ENCODE results near the gene PAK4. TPM values are rescaled to one million over a fixed set of nuclear protein-coding genes. Genes with fewer than 3 reads are reported as not detected.
A peak's percentile ranks its signal among the peaks of the same experiment; 100 is the strongest.

The PAK4 gene
- polyA plus RNA-seq, 2 donors, result 39.8 to 43.1 TPM

DNA sequence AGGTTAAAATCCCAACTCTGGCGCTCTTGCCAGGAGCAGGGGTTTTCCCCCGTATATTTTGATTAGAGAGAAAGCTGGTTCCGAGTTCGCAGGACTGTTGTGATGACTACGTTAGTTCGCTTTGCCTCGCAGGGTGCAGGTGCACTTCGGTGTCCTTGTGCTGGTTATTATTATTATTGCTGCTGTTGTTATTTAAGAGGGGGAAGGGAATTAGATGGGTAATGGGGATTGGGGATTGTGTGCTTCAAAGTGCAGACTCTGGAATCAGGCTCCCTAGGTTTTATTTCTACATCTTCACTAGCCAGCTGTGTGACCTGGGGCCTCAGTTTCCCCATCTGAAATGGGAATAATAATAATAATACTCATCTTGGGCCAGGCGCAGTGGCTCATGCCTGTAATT lies 26.2 kb upstream of the PAK4 start:
- no peak overlapping the region for H3K4me3 ChIP-seq (ENCODE audit: low read depth in 1 of 2, low read length in 2 of 2)
- WGBS, 2 donors, result 30 to 36% methylated on average over 9 of the region's 9 CpGs
- H3K27me3 ChIP-seq (ENCODE audit: control insufficient read depth in 1 of 2, insufficient read depth in 2 of 2, low read length in 2 of 2), result peaks cover 0 to 5% of the 10 kb centered on the region in 2 donors
- no peaks in the 10 kb centered on the region for H3K36me3 ChIP-seq (ENCODE audit: control insufficient read depth in 2 of 2, insufficient read depth in 2 of 2, low read length in 1 of 2)
- H3K27ac ChIP-seq (ENCODE audit: low read depth in 2 of 2, low read length in 1 of 2), result no peak overlapping the region
- H3K9me3 ChIP-seq (ENCODE audit: control insufficient read depth in 2 of 2, insufficient read depth in 1 of 2, low read depth in 1 of 2, low read length in 1 of 2), result no peaks in the 10 kb centered on the region
- H3K4me1 ChIP-seq (ENCODE audit: control insufficient read depth in 2 of 2, insufficient read depth in 2 of 2, low read length in 1 of 2), result no peaks in the 10 kb centered on the region

DNA sequence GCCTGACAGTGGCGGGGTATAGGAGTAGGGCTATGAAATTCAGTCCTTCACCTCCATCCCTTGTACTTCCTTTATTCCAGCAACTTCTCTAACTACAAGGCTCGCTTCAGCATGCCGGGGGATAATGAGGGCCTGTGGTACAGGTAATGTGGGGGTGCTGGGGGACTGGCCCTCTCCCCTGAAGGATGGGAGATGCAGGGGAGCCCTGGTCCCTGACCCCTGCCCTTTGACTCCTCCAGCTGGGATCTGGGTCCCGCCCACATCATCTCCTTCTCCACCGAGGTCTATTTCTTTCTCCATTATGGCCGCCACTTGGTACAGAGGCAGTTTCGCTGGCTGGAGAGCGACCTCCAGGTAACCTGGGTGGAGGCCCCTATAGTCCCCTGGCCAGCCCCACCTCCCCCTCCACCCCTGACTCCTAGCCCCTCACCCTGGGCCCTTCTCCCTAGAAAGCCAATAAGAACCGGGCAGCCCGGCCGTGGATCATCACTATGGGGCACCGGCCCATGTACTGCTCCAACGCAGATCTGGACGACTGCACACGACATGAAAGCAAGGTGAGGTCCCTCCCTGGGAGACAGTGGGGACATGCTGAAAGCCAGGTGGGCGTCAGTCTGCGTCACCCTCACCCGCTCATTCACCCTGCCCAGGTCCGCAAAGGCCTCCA lies 25.0 kb upstream of the PAK4 start:
- peaks cover 0 to 5% of the 10 kb centered on the region in 2 donors for H3K27me3 ChIP-seq (ENCODE audit: control insufficient read depth in 1 of 2, insufficient read depth in 2 of 2, low read length in 2 of 2)
- WGBS, 2 donors, result 90 to 91% methylated on average over 19 of the region's 19 CpGs
- no peak overlapping the region for H3K27ac ChIP-seq (ENCODE audit: low read depth in 2 of 2, low read length in 1 of 2)

GRCh38 chr19:39103151-39103550 lies 22.4 kb upstream of the PAK4 start:
- Histone ChIP-seq H3K27ac (ENCODE audit: low read depth in 2 of 2, low read length in 1 of 2) (no peak overlapping the region), H3K4me1 (ENCODE audit: control insufficient read depth in 2 of 2, insufficient read depth in 2 of 2, low read length in 1 of 2) (no peaks in the 10 kb centered on the region), H3K4me3 (ENCODE audit: low read depth in 1 of 2, low read length in 2 of 2) (no peak overlapping the region), H3K36me3 (ENCODE audit: control insufficient read depth in 2 of 2, insufficient read depth in 2 of 2, low read length in 1 of 2) (no peaks in the 10 kb centered on the region), H3K9me3 (ENCODE audit: control insufficient read depth in 2 of 2, insufficient read depth in 1 of 2, low read depth in 1 of 2, low read length in 1 of 2) (no peaks in the 10 kb centered on the region), H3K27me3 (ENCODE audit: control insufficient read depth in 1 of 2, insufficient read depth in 2 of 2, low read length in 2 of 2) (peaks cover 0 to 5% of the 10 kb centered on the region in 2 donors)
- WGBS, 2 donors, result 44 to 64% methylated on average over 5 of the region's 5 CpGs

More for the DNA sequence above, 25.0 kb upstream of the PAK4 start:
- Histone ChIP-seq H3K4me3 (ENCODE audit: low read depth in 1 of 2, low read length in 2 of 2) (no peak overlapping the region), H3K9me3 (ENCODE audit: control insufficient read depth in 2 of 2, insufficient read depth in 1 of 2, low read depth in 1 of 2, low read length in 1 of 2) (no peaks in the 10 kb centered on the region), H3K36me3 (ENCODE audit: control insufficient read depth in 2 of 2, insufficient read depth in 2 of 2, low read length in 1 of 2) (no peaks in the 10 kb centered on the region), H3K4me1 (ENCODE audit: control insufficient read depth in 2 of 2, insufficient read depth in 2 of 2, low read length in 1 of 2) (no peaks in the 10 kb centered on the region)

- no peaks in the 10 kb centered on the region for H3K4me1 ChIP-seq (ENCODE audit: control insufficient read depth in 2 of 2, insufficient read depth in 2 of 2, low read length in 1 of 2)
- 56 to 67% methylated on average over 5 of the region's 5 CpGs for WGBS, 2 donors
- no peak overlapping the region for H3K27ac ChIP-seq (ENCODE audit: low read depth in 2 of 2, low read length in 1 of 2)
- H3K27me3 ChIP-seq (ENCODE audit: control insufficient read depth in 1 of 2, insufficient read depth in 2 of 2, low read length in 2 of 2), result peaks cover 0 to 1% of the 10 kb centered on the region in 2 donors
- H3K36me3 ChIP-seq (ENCODE audit: control insufficient read depth in 2 of 2, insufficient read depth in 2 of 2, low read length in 1 of 2), result no peaks in the 10 kb centered on the region
- no peaks in the 10 kb centered on the region for H3K9me3 ChIP-seq (ENCODE audit: control insufficient read depth in 2 of 2, insufficient read depth in 1 of 2, low read depth in 1 of 2, low read length in 1 of 2)
- no peak overlapping the region for H3K4me3 ChIP-seq (ENCODE audit: low read depth in 1 of 2, low read length in 2 of 2)
These were observed 21.4 kb upstream of the PAK4 start for GRCh38 chr19:39104186-39104596.

GRCh38 chr19:39106194-39106593 lies 19.4 kb upstream of the PAK4 start:
- no peaks in the 10 kb centered on the region for H3K36me3 ChIP-seq (ENCODE audit: control insufficient read depth in 2 of 2, insufficient read depth in 2 of 2, low read length in 1 of 2)
- H3K9me3 ChIP-seq (ENCODE audit: control insufficient read depth in 2 of 2, insufficient read depth in 1 of 2, low read depth in 1 of 2, low read length in 1 of 2), result no peaks in the 10 kb centered on the region
- no peak overlapping the region for H3K4me3 ChIP-seq (ENCODE audit: low read depth in 1 of 2, low read length in 2 of 2)
- H3K27ac ChIP-seq (ENCODE audit: low read depth in 2 of 2, low read length in 1 of 2), result no peak overlapping the region
- H3K27me3 ChIP-seq (ENCODE audit: control insufficient read depth in 1 of 2, insufficient read depth in 2 of 2, low read length in 2 of 2), result no peaks in the 10 kb centered on the region
- H3K4me1 ChIP-seq (ENCODE audit: control insufficient read depth in 2 of 2, insufficient read depth in 2 of 2, low read length in 1 of 2), result no peaks in the 10 kb centered on the region
- WGBS, 2 donors, result 48 to 63% methylated on average over 7 of the region's 7 CpGs

- H3K27me3 ChIP-seq (ENCODE audit: control insufficient read depth in 1 of 2, insufficient read depth in 2 of 2, low read length in 2 of 2), result no peaks in the 10 kb centered on the region
- H3K36me3 ChIP-seq (ENCODE audit: control insufficient read depth in 2 of 2, insufficient read depth in 2 of 2, low read length in 1 of 2), result no peaks in the 10 kb centered on the region
- peaks cover 0 to 3% of the 10 kb centered on the region in 2 donors for H3K9me3 ChIP-seq (ENCODE audit: control insufficient read depth in 2 of 2, insufficient read depth in 1 of 2, low read depth in 1 of 2, low read length in 1 of 2)
- peaks cover 6 to 7% of the 10 kb centered on the region in 2 donors for H3K4me1 ChIP-seq (ENCODE audit: control insufficient read depth in 2 of 2, insufficient read depth in 2 of 2, low read length in 1 of 2)
- no peak overlapping the region for H3K4me3 ChIP-seq (ENCODE audit: low read depth in 1 of 2, low read length in 2 of 2)
- no peak overlapping the region for H3K27ac ChIP-seq (ENCODE audit: low read depth in 2 of 2, low read length in 1 of 2)
These were observed 15.9 kb upstream of the PAK4 start for GRCh38 chr19:39109641-39110040.

DNA sequence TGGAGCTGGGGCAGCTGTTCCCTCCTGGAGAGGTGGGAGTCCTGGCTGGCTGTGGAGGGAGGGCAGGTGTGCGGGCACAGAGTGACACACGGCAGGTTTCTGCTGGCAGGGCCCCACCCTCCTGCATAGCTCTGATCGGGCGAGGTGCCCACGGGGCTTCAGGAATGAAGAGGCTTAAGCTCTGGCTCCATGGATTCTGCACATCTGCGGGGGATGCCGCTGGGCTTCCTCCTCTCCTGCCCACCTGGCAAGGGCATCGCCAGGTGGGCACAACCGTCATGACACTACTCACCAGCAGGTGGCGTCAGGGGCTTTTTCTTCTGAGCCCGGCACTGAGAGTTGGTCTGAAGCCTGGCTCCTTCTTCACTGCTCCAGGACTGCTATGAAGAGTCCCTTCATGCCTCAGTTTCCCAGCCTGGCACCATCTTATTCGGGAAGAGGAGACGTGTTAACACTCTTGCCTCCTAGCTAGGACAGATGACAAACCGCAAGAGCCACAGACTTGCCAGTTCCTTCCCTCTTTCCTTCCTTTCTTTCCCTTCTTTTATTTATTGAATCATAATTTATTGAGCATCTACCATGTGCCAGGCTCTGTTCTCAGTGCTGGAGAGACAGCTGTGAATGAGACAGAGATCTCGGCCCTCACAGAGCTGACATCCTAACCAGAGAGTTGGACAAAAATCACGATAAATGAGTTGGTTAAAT lies 15.2 kb upstream of the PAK4 start:
- H3K36me3 ChIP-seq (ENCODE audit: control insufficient read depth in 2 of 2, insufficient read depth in 2 of 2, low read length in 1 of 2), result no peaks in the 10 kb centered on the region
- H3K4me1 ChIP-seq (ENCODE audit: control insufficient read depth in 2 of 2, insufficient read depth in 2 of 2, low read length in 1 of 2), result peaks cover 6 to 7% of the 10 kb centered on the region in 2 donors
- no peaks in the 10 kb centered on the region for H3K27me3 ChIP-seq (ENCODE audit: control insufficient read depth in 1 of 2, insufficient read depth in 2 of 2, low read length in 2 of 2)
- H3K9me3 ChIP-seq (ENCODE audit: control insufficient read depth in 2 of 2, insufficient read depth in 1 of 2, low read depth in 1 of 2, low read length in 1 of 2), result peaks cover 0 to 3% of the 10 kb centered on the region in 2 donors
- 20 to 23% methylated on average over 16 of the region's 16 CpGs for WGBS, 2 donors
- H3K27ac ChIP-seq (ENCODE audit: low read depth in 2 of 2, low read length in 1 of 2), result no peak overlapping the region
- H3K4me3 ChIP-seq (ENCODE audit: low read depth in 1 of 2, low read length in 2 of 2), result no peak overlapping the region

DNA sequence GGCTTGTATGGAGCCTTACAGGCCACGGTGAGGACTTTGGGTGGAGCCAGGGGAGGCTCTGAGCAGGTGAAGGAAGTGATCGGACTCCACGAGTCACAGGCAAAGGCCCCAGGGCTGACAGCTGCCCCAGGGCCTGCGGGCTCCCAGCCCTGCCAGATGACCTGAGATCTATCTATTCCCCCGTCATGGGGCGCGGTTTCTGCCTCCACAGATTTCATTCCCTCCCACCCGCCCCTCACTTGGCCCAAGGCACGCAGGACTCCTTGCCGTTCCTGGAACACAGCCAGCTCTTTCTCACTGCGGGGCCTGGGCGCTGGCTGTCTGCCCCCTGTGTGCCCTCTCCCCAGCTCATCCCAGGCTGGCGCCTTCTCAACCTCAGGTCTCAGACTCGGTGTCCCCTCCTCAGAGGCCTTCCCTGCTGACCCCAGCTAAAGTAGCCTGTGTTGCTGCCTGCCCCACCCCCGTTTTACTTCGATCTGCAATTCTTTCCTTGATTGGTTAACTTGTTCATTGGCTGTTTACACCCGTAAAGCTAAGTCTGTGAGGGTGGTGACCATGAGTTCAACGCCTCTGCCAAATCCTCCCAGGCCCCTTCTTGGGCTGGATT lies 13.9 kb upstream of the PAK4 start:
- 27 to 30% methylated on average over 17 to 18 of the region's 18 CpGs for WGBS, 2 donors
- H3K4me3 ChIP-seq (ENCODE audit: low read depth in 1 of 2, low read length in 2 of 2), result no peak overlapping the region
- peak overlapping the region in 1 of 2 donors; percentile 51 for H3K27ac ChIP-seq (ENCODE audit: low read depth in 2 of 2, low read length in 1 of 2)
- peaks cover 6 to 7% of the 10 kb centered on the region in 2 donors for H3K4me1 ChIP-seq (ENCODE audit: control insufficient read depth in 2 of 2, insufficient read depth in 2 of 2, low read length in 1 of 2)
- no peaks in the 10 kb centered on the region for H3K27me3 ChIP-seq (ENCODE audit: control insufficient read depth in 1 of 2, insufficient read depth in 2 of 2, low read length in 2 of 2)
- no peaks in the 10 kb centered on the region for H3K36me3 ChIP-seq (ENCODE audit: control insufficient read depth in 2 of 2, insufficient read depth in 2 of 2, low read length in 1 of 2)
- H3K9me3 ChIP-seq (ENCODE audit: control insufficient read depth in 2 of 2, insufficient read depth in 1 of 2, low read depth in 1 of 2, low read length in 1 of 2), result peaks cover 0 to 3% of the 10 kb centered on the region in 2 donors

- 49 to 50% methylated on average over 15 of the region's 15 CpGs for WGBS, 2 donors
These were observed 13.2 kb upstream of the PAK4 start for GRCh38 chr19:39112338-39112890.

More at GRCh38 chr19:39112338-39112890, 13.2 kb upstream of the PAK4 start:
- H3K27ac ChIP-seq (ENCODE audit: low read depth in 2 of 2, low read length in 1 of 2), result peak overlapping the region in 1 of 2 donors; percentile 51
- peaks cover 0 to 3% of the 10 kb centered on the region in 2 donors for H3K9me3 ChIP-seq (ENCODE audit: control insufficient read depth in 2 of 2, insufficient read depth in 1 of 2, low read depth in 1 of 2, low read length in 1 of 2)
- H3K27me3 ChIP-seq (ENCODE audit: control insufficient read depth in 1 of 2, insufficient read depth in 2 of 2, low read length in 2 of 2), result no peaks in the 10 kb centered on the region
- H3K36me3 ChIP-seq (ENCODE audit: control insufficient read depth in 2 of 2, insufficient read depth in 2 of 2, low read length in 1 of 2), result no peaks in the 10 kb centered on the region
- H3K4me1 ChIP-seq (ENCODE audit: control insufficient read depth in 2 of 2, insufficient read depth in 2 of 2, low read length in 1 of 2), result peaks cover 6 to 7% of the 10 kb centered on the region in 2 donors
- H3K4me3 ChIP-seq (ENCODE audit: low read depth in 1 of 2, low read length in 2 of 2), result no peak overlapping the region
